Mammary epithelial cell (primary cell): ENCODE data around the gene SASH3.

Experiments
- CTCF ChIP-seq, 2 donors: IDR thresholded peaks in 1 of 2; conservative IDR thresholded peaks in 1 of 2; 2 replicates each; pipeline ENCODE4 v1.5.1; 2011 to 2012; ENCODE audit warnings: inconsistent platforms in 2 of 2, low read length in 2 of 2, mild to moderate bottlenecking in 2 of 2, control low read depth in 1 of 2, low read depth in 1 of 2; ENCODE audit not compliant: insufficient read depth in 1 of 2; ENCODE audit errors: extremely low read depth in 1 of 2
- EZH2 ChIP-seq: IDR thresholded peaks from 2 replicates; pipeline ENCODE4 v1.6.1; 2012; ENCODE audit warnings: low read length, inconsistent platforms, borderline replicate concordance

- no peak for TF ChIP-seq CTCF (conservative IDR thresholded peaks at IDR 0.05 in 1 of 2, IDR thresholded peaks at IDR 0.05 in 1 of 2; ENCODE audit: extremely low read depth in 1 of 2, insufficient read depth in 1 of 2, low read depth in 1 of 2, low read length in 2 of 2)
- no peak for TF ChIP-seq EZH2
Measured at GRCh38 chrX:129792586-129793291, 13.0 kb downstream of the SASH3 start.
